Measurements from ENCODE around the gene BEND4.

BEND4 gene

GRCh38 chr4:42080306-42080705 lies 72.1 kb downstream of the BEND4 start:
- Histone ChIP-seq H3F3A (ENCODE audit: insufficient read depth) (peaks cover 8% of the 10 kb centered on the region; the same call in 1 of the 2 replicates), H3K27me3 (ENCODE audit: low read length) (no peaks in the 10 kb centered on the region), H3K36me3 (ENCODE audit: low read length) (peaks cover 9% of the 10 kb centered on the region; the same call in 1 of the 2 replicates), H3K79me2 (ENCODE audit: insufficient read depth, low read length) (no peaks in the 10 kb centered on the region), H4K20me1 (ENCODE audit: low read depth, low read length) (0 out of 2 replicates have a peak, but pooled peaks cover 3% of the 10 kb centered on the region), H2AFZ (ENCODE audit: low read depth, low read length, severe bottlenecking) (no peak overlapping the region), H3K27ac (ENCODE audit: low read depth, low read length) (no peak overlapping the region), H3K4me2 (ENCODE audit: low read depth, low read length, poor library complexity, severe bottlenecking) (no peak overlapping the region), H3K9me2 (replicated peaks; ENCODE audit: insufficient read depth, low read length) (no peaks in the 10 kb centered on the region), H3K4me3 (ENCODE audit: insufficient read depth, low read length, poor library complexity, severe bottlenecking) (no peak overlapping the region), H3K9me3 (ENCODE audit: insufficient read depth, low read length) (no peaks in the 10 kb centered on the region), H3K9ac (ENCODE audit: low read length) (no peak overlapping the region)
- TF ChIP-seq CTCF (IDR thresholded peaks at IDR 0.05; ENCODE audit: insufficient read depth, low read length, poor library complexity, severe bottlenecking) = no peak
- no peak for TF ChIP-seq EZH2phosphoT487 (conservative IDR thresholded peaks at IDR 0.05; ENCODE audit: low read length)

GRCh38 chr4:42078184-42078801 lies 74.2 kb downstream of the BEND4 start:
- no peaks in the 10 kb centered on the region for H3K79me2 ChIP-seq (ENCODE audit: insufficient read depth, low read length)
- H3K9me3 ChIP-seq (ENCODE audit: insufficient read depth, low read length) = no peaks in the 10 kb centered on the region
- peaks cover 8% of the 10 kb centered on the region; the same call in 1 of the 2 replicates for H3F3A ChIP-seq (ENCODE audit: insufficient read depth)
- H3K9me2 ChIP-seq (replicated peaks; ENCODE audit: insufficient read depth, low read length) = no peaks in the 10 kb centered on the region
- H3K27me3 ChIP-seq (ENCODE audit: low read length) = no peaks in the 10 kb centered on the region
- no peak for TF ChIP-seq CTCF (IDR thresholded peaks at IDR 0.05; ENCODE audit: insufficient read depth, low read length, poor library complexity, severe bottlenecking)
- no peak for TF ChIP-seq EZH2phosphoT487 (conservative IDR thresholded peaks at IDR 0.05; ENCODE audit: low read length)
- no peak overlapping the region for H3K4me3 ChIP-seq (ENCODE audit: insufficient read depth, low read length, poor library complexity, severe bottlenecking)
- no peak overlapping the region for H3K9ac ChIP-seq (ENCODE audit: low read length)
- 0 out of 2 replicates have a peak, but pooled peaks cover 3% of the 10 kb centered on the region for H4K20me1 ChIP-seq (ENCODE audit: low read depth, low read length)
- no peak overlapping the region for H2AFZ ChIP-seq (ENCODE audit: low read depth, low read length, severe bottlenecking)
- peaks cover 9% of the 10 kb centered on the region; the same call in 1 of the 2 replicates for H3K36me3 ChIP-seq (ENCODE audit: low read length)
- H3K4me2 ChIP-seq (ENCODE audit: low read depth, low read length, poor library complexity, severe bottlenecking) = no peak overlapping the region
- H3K27ac ChIP-seq (ENCODE audit: low read depth, low read length) = no peak overlapping the region

- no peaks in the 10 kb centered on the region for H3K27me3 ChIP-seq (ENCODE audit: low read length)
- peaks cover 12% of the 10 kb centered on the region; the same call in 1 of the 2 replicates for H3F3A ChIP-seq (ENCODE audit: insufficient read depth)
- H3K9me3 ChIP-seq (ENCODE audit: insufficient read depth, low read length) = no peaks in the 10 kb centered on the region
- H4K20me1 ChIP-seq (ENCODE audit: low read depth, low read length) = 0 out of 2 replicates have a peak, but pooled peaks cover 3% of the 10 kb centered on the region
- H3K79me2 ChIP-seq (ENCODE audit: insufficient read depth, low read length) = no peaks in the 10 kb centered on the region
- no peaks in the 10 kb centered on the region for H3K9me2 ChIP-seq (replicated peaks; ENCODE audit: insufficient read depth, low read length)
- no peak overlapping the region for H2AFZ ChIP-seq (ENCODE audit: low read depth, low read length, severe bottlenecking)
- TF ChIP-seq EZH2phosphoT487 (conservative IDR thresholded peaks at IDR 0.05; ENCODE audit: low read length) (no peak), CTCF (IDR thresholded peaks at IDR 0.05; ENCODE audit: insufficient read depth, low read length, poor library complexity, severe bottlenecking) (no peak)
- peaks cover 13% of the 10 kb centered on the region; the same call in 1 of the 2 replicates for H3K36me3 ChIP-seq (ENCODE audit: low read length)
- no peak overlapping the region for H3K9ac ChIP-seq (ENCODE audit: low read length)
- H3K27ac ChIP-seq (ENCODE audit: low read depth, low read length) = no peak overlapping the region
- no peak overlapping the region for H3K4me3 ChIP-seq (ENCODE audit: insufficient read depth, low read length, poor library complexity, severe bottlenecking)
- H3K4me2 ChIP-seq (ENCODE audit: low read depth, low read length, poor library complexity, severe bottlenecking) = no peak overlapping the region
Observed at GRCh38 chr4:42074294-42074693, 78.2 kb downstream of the BEND4 start.
